Common myeloid progenitor, CD34-positive (primary cell): ENCODE measurements around the gene PLA2G2E.

Experiments
- CTCF ChIA-PET: fragments of 350-600 bp; sonication (Branson Sonifier 250); formaldehyde crosslinking; loops from one replicate; lab custom pipeline; 2021; ENCODE audit warnings: antibody characterized with exemption; lab: Charles Lee
- POLR2A ChIA-PET: fragments of 350-600 bp; sonication (Branson Sonifier 250); formaldehyde crosslinking; loops from one replicate; lab custom pipeline; 2021; ENCODE audit warnings: antibody characterized with exemption; lab: Charles Lee
- DNase-seq, 3 donors: peaks; one replicate each; pipeline versions ENCODE4 v3.0.0 to v3.0.0-alpha.2; 2013
- H3K27ac ChIP-seq, 2 experiments: 1 replicate in 1 of 2; 2 replicates in 1 of 2; pipeline ENCODE4 v1.7.0; 2013; ENCODE audit warnings: inconsistent platforms in 2 of 2, low read length in 2 of 2, mild to moderate bottlenecking in 2 of 2, low read depth in 1 of 2, moderate library complexity in 1 of 2; ENCODE audit not compliant: severe bottlenecking in 2 of 2, insufficient read depth in 1 of 2, poor library complexity in 1 of 2
- H3K27me3 ChIP-seq, 5 experiments: replicated peaks in 2 of 5; 1 replicate in 3 of 5; 2 replicates in 2 of 5; pipeline versions ENCODE4 v1.6.1 to v1.7.0; 2013; ENCODE audit warnings: low read length in 4 of 5, mild to moderate bottlenecking in 2 of 5, moderate library complexity in 2 of 5, inconsistent platforms in 1 of 5; ENCODE audit not compliant: insufficient read depth in 5 of 5, control insufficient read depth in 4 of 5
- H3K36me3 ChIP-seq, 4 experiments: 1 replicate in 2 of 4; 2 replicates in 2 of 4; pipeline versions ENCODE4 v1.6.1 to v1.7.0; 2013; ENCODE audit warnings: low read length in 3 of 4, control low read depth in 1 of 4, mild to moderate bottlenecking in 1 of 4; ENCODE audit not compliant: control insufficient read depth in 4 of 4, insufficient read depth in 4 of 4
- H3K4me1 ChIP-seq, 4 experiments: 1 replicate in 3 of 4; 2 replicates in 1 of 4; pipeline versions ENCODE4 v1.6.1 to v1.7.1; 2013; ENCODE audit warnings: low read length in 3 of 4, mild to moderate bottlenecking in 3 of 4, control low read depth in 1 of 4, inconsistent platforms in 1 of 4, moderate library complexity in 1 of 4; ENCODE audit not compliant: control insufficient read depth in 4 of 4, insufficient read depth in 4 of 4; ENCODE audit errors: control extremely low read depth in 1 of 4
- H3K4me3 ChIP-seq, 7 experiments: 1 replicate in 4 of 7; 2 replicates in 3 of 7; pipeline versions ENCODE4 v1.5.1 to v1.7.0; 2013; ENCODE audit warnings: mild to moderate bottlenecking in 7 of 7, low read length in 6 of 7, moderate library complexity in 6 of 7, inconsistent platforms in 2 of 7, low read depth in 2 of 7, control low read depth in 1 of 7; ENCODE audit not compliant: insufficient read depth in 4 of 7, control insufficient read depth in 1 of 7; ENCODE audit errors: extremely low read depth in 1 of 7
- H3K9me3 ChIP-seq, 5 experiments: 1 replicate in 4 of 5; 2 replicates in 1 of 5; pipeline versions ENCODE4 v1.6.1 to v1.7.1; 2013; ENCODE audit warnings: low read length in 4 of 5, mild to moderate bottlenecking in 2 of 5, inconsistent platforms in 1 of 5, low read depth in 1 of 5, moderate library complexity in 1 of 5; ENCODE audit not compliant: control insufficient read depth in 4 of 5, insufficient read depth in 2 of 5; ENCODE audit errors: control extremely low read depth in 1 of 5
- WGBS: methylation state at CpG from one replicate; pipeline ENCODE4 v1.1.5; 2013; ENCODE audit not compliant: insufficient coverage; 5-methylcytosine and 5-hydroxymethylcytosine counted together

Gene PLA2G2E

GRCh38 chr1:19945914-19946313 lies 22.5 kb upstream of the PLA2G2E start:
- H3K9me3 ChIP-seq = no peaks in the 10 kb centered on the region
- H3K27me3 ChIP-seq = peaks cover 0 to 16% (median 4%) of the 10 kb centered on the region in 5 experiments
- H3K4me1 ChIP-seq = no peaks in the 10 kb centered on the region
- CTCF ChIA-PET = no interaction called here
- H3K4me3 ChIP-seq = no peak overlapping the region
- POLR2A ChIA-PET = no interaction called here
- DNase-seq = no peak
- 63% methylated on average over 2 of the region's 2 CpGs for WGBS
- H3K36me3 ChIP-seq = no peaks in the 10 kb centered on the region
- H3K27ac ChIP-seq = no peak overlapping the region

- H3K9me3 ChIP-seq = no peaks in the 10 kb centered on the region
- 100% methylated on average over 1 of the region's 2 CpGs for WGBS
- peaks cover 0 to 11% (median 4%) of the 10 kb centered on the region in 5 experiments for H3K27me3 ChIP-seq
- ChIA-PET POLR2A (no interaction called here), CTCF (no interaction called here)
- DNase-seq = no peak
- H3K4me3 ChIP-seq = no peak overlapping the region
- H3K4me1 ChIP-seq = no peaks in the 10 kb centered on the region
- no peaks in the 10 kb centered on the region for H3K36me3 ChIP-seq
- H3K27ac ChIP-seq = no peak overlapping the region
These were observed 19.2 kb upstream of the PLA2G2E start for GRCh38 chr1:19942657-19943056.

GRCh38 chr1:19942088-19942487 lies 18.7 kb upstream of the PLA2G2E start:
- ChIA-PET POLR2A (no interaction called here), CTCF (no interaction called here)
- Histone ChIP-seq H3K4me3 (no peak overlapping the region), H3K27me3 (peaks cover 0 to 7% (median 3%) of the 10 kb centered on the region in 5 experiments), H3K9me3 (no peaks in the 10 kb centered on the region), H3K4me1 (no peaks in the 10 kb centered on the region), H3K36me3 (no peaks in the 10 kb centered on the region), H3K27ac (no peak overlapping the region)
- 100% methylated on average over 3 of the region's 3 CpGs for whole genome bisulfite sequencing
- DNase-seq = no peak

DNA sequence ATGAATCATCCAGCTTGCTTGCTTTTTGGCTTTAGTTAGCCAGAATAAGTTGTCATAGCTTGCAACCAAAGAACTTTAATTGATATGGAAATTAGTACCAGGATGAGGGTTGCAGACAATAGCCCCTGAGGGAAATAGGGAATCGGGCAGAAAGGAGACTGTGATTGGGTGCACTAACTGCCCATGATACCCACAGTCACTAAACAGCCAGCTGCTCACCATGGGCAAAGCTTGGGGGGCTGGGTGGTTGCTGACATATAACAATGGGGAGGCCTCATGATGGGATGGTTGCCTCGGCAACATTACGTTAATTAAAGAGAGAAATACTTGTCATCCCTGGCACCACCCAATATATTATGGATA lies 17.8 kb upstream of the PLA2G2E start:
- no peaks in the 10 kb centered on the region for H3K4me1 ChIP-seq
- no peak overlapping the region for H3K27ac ChIP-seq
- peaks cover 0 to 3% (median 0%) of the 10 kb centered on the region in 5 experiments for H3K27me3 ChIP-seq
- no peak overlapping the region for H3K4me3 ChIP-seq
- WGBS = no CpG with 5 or more reads among the region's 3 CpGs
- POLR2A ChIA-PET = no interaction called here
- H3K9me3 ChIP-seq = no peaks in the 10 kb centered on the region
- DNase-seq = no peak
- CTCF ChIA-PET = no interaction called here
- no peaks in the 10 kb centered on the region for H3K36me3 ChIP-seq

GRCh38 chr1:19940486-19941205 lies 17.2 kb upstream of the PLA2G2E start:
- 100% methylated on average over 4 of the region's 7 CpGs for WGBS
- no peaks in the 10 kb centered on the region for H3K36me3 ChIP-seq
- H3K27me3 ChIP-seq = peaks cover 0 to 3% (median 0%) of the 10 kb centered on the region in 5 experiments
- POLR2A ChIA-PET = no interaction called here
- H3K27ac ChIP-seq = no peak overlapping the region
- no peak overlapping the region for H3K4me3 ChIP-seq
- CTCF ChIA-PET = no interaction called here
- H3K4me1 ChIP-seq = no peaks in the 10 kb centered on the region
- DNase-seq = no peak
- H3K9me3 ChIP-seq = no peaks in the 10 kb centered on the region

- Histone ChIP-seq H3K27ac (no peak overlapping the region), H3K36me3 (no peaks in the 10 kb centered on the region), H3K27me3 (no peaks in the 10 kb centered on the region), H3K4me1 (no peaks in the 10 kb centered on the region), H3K9me3 (peaks cover 0 to 4% (median 0%) of the 10 kb centered on the region in 5 experiments), H3K4me3 (no peak overlapping the region)
- DNase-seq = no peak
- ChIA-PET POLR2A (no interaction called here), CTCF (no interaction called here)
- WGBS = 83% methylated on average over 1 of the region's 1 CpG
These were observed 15.1 kb upstream of the PLA2G2E start for GRCh38 chr1:19938472-19938871.

- H3K4me3 ChIP-seq = no peak overlapping the region
- ChIA-PET POLR2A (no interaction called here), CTCF (no interaction called here)
- H3K27me3 ChIP-seq = no peaks in the 10 kb centered on the region
- H3K9me3 ChIP-seq = peaks cover 1 to 24% (median 13%) of the 10 kb centered on the region in 5 experiments
- no peak overlapping the region for H3K27ac ChIP-seq
- peak in 2 of 3 donors; percentile 3 to 24 for DNase-seq
- H3K4me1 ChIP-seq = no peaks in the 10 kb centered on the region
- no peaks in the 10 kb centered on the region for H3K36me3 ChIP-seq
- WGBS = 82% methylated on average over 3 of the region's 3 CpGs
These were observed 12.8 kb upstream of the PLA2G2E start for GRCh38 chr1:19936061-19936750.
